ENCODE results near the gene SAFB2.
"Not testable (repeated sequence)": the region's sequence is repeated elsewhere in the genome, so short reads cannot be mapped to it uniquely, and the experiment has no call there.

The SAFB2 gene

DNA sequence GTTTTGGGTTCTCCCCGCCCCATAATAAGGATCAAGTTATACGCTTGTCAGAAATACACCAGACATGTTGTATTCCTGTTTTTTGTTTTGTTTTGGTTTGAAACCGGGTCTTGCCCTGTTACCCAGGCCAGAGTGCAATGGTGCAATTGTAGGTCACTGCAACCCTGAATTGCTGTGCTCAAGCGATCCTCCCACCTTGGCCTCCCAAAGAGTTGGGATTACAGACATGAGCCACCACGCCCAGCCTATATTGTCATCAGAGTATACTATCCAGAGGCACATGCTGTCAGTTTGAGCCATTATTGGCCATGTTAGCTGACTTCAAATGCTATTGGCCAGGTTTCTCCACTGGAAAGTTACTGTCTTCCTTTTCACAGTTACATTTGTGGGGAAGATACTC lies 10.1 kb upstream of the SAFB2 start:
- DNase-seq (ENCODE audit: low spot score): no peak

GRCh38 chr19:5632241-5632612 lies 9.7 kb upstream of the SAFB2 start:
- DNase-seq (ENCODE audit: low spot score): no peak

- no peak for DNase-seq (ENCODE audit: low spot score)
Observed at GRCh38 chr19:5631567-5632240, 9.1 kb upstream of the SAFB2 start.

GRCh38 chr19:5628919-5629481 lies 6.4 kb upstream of the SAFB2 start:
- DNase-seq (ENCODE audit: low spot score): no peak

DNA sequence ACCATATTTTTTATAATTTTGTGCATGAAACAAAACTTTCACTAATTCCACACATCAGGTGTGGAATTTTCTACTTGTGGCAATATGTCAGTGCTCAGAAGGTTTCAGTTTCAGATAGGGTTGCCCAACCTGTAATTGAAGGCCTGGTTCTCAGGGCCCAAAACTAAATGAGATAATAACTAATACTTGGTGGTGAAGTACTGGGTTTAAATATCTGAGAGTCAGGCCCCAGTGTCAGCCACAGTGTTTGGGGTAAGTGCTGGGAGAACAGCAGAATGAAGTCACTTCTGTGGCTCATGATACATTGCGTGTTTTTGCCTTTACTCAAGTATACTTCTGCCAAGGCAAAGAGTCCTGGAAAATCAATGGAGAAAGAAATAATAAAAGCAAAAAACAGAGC lies 5.9 kb upstream of the SAFB2 start:
- no peak for DNase-seq (ENCODE audit: low spot score)

GRCh38 chr19:5627395-5627904 lies 4.9 kb upstream of the SAFB2 start:
- DNase-seq (ENCODE audit: low spot score): no peak

- no peak for DNase-seq (ENCODE audit: low spot score)
Observed at GRCh38 chr19:5625641-5626040, 3.1 kb upstream of the SAFB2 start.

DNA sequence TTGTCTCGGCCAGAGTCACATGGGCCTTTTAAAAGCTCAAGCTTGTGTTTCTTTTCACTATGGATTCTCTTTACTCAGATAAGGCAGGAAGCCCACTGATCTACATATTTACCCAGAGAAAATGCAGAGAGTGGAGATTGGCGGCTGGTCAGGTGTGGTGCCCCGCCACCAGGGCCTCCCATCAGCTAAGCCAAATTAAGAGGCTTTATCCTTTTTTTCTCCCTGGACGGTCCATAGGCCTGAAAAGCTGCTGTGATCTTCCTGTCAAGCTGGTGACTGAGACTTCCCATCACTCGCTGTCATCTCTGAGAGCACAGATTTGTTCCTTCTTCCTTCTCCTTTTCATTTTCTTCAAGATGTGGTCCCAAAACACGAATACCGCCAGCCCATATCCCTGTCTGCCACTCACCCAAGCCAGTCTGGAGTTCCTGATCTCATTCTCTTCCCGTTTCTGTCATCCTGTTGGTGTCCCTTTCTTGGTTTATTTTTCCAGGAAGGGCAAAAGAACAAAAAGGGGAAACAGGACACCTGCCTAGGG lies 2.2 kb upstream of the SAFB2 start:
- no peak for DNase-seq (ENCODE audit: low spot score)

GRCh38 chr19:5624018-5624663 lies 1.6 kb upstream of the SAFB2 start:
- no peak for DNase-seq (ENCODE audit: low spot score)

DNA sequence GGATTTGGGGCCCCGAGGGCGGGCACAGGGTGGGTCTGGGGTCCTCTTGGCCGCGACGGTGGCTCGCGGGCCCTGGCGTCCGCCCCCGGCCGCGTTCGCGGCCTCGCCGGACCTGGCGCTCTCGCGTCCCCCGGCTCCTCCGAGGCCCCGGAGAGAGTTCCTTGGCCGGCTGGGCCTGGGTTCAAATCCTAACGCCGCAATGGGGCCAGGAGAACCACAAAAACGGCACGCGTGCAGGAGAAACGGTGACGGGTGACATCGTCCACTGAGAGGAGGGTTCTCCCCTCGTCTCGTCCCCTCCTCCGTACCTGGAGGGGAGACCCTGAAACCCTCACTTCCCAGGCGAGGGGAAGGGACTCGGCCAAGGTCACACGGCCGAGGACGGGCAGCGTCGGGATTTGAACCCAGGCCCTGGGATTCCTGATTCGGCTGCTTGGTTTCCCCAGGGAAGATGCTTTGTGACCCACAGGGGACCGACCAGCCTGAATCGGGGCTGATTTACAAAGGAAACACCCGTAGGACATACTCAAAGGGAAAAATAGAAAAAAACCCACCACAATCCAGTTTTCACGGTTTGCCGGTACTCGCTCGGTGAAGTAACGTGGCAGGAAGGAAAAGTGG lies 931 bp upstream of the SAFB2 start:
- DNase-seq (ENCODE audit: low spot score): no peak

DNA sequence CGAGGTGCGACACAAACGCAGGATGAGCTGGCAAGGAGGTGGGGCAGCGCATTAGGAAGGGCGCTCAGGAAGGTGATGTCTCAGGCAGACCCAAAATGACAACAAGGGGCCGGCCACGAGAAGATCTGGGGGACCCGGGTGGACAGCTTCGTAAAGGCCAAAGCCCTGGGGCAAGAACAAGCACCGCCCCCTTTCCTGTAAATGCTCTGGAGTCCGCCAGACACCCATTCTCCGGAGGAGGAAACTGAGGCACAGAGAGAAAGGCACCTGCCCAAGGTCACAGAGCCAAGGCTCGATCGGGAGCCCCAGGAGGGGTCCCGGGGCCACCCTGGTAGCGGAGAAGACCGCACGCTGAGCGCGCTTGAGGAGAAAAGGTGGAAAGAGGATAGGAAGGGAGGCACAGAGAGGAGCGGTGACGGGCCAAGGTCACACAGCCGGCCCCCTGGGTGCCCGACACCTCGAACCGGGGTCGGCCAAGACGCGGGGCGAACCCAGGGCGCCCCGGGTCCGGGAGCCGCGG lies 571 bp downstream of the SAFB2 start:
- no peak for DNase-seq (ENCODE audit: low spot score)

DNA sequence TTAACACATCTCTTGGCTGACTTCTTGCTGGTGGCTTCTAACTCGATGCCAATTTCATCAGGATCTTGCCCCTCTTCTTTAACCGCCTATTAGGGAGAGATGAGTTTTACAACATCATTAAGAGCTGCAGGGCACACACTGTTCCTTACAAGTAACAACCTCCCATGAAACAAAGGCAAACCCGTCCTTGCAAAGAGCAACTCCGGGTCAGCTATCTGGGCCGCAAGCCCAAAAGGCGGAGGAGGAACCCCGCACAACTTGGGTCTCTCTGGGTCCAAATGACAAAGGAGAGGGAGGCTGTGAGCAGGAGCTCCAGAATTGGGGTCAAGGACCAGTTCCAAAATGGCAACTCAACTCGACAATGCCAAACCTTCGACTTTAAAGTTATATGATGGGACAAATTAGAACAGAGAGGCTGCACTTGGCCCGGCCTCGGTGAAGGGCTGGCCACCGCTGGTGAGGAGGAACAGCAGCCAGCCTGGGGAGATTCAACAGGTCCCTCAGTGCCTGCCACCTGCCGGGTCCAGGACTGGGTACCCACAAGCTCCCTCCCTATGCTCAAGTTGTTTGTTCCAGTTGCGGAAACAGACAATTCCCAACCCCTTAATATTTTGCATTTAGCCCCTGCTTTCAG lies 1.1 kb downstream of the SAFB2 start:
- DNase-seq (ENCODE audit: low spot score): no peak

DNA sequence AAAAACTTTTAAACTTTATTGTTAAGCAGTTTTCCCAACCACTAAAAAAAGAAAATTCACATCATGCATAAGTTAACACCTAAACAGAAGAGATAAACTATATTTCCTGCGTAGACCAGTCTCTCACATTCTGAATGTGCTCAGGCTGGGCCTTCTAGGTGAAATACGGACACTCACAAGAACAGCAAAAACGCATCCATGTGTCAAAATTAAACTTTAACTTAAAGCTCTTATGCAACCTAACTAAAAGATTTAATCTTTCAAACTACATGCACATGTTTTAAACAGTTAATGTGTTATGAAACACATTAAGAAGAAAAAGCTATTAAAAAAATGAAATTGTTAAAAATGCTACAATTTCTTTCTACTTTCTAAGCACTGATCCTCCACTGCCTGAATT lies 2.6 kb downstream of the SAFB2 start:
- no peak for DNase-seq (ENCODE audit: low spot score)

DNA sequence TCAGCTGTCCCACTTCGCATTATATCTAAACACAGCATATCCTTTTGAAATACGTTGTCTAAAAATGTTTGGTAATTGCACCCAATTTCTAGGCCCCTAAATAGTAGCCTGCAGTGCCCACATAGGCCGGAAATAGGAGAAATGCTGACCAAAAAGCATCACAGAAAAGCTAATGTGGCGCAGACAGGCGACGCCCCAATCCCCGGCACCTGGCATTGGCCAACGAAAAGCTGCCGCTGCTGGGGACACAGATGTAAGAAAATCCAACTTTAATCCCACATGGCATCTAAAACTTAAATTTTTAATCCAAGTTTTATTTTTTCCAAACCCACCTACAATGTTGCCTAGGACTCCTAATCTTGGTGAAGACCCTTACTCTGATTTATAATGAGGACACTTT lies 4.0 kb downstream of the SAFB2 start:
- no peak for DNase-seq (ENCODE audit: low spot score)

- no peak for DNase-seq (ENCODE audit: low spot score)
Observed at GRCh38 chr19:5617080-5617479, 5.5 kb downstream of the SAFB2 start.

DNA sequence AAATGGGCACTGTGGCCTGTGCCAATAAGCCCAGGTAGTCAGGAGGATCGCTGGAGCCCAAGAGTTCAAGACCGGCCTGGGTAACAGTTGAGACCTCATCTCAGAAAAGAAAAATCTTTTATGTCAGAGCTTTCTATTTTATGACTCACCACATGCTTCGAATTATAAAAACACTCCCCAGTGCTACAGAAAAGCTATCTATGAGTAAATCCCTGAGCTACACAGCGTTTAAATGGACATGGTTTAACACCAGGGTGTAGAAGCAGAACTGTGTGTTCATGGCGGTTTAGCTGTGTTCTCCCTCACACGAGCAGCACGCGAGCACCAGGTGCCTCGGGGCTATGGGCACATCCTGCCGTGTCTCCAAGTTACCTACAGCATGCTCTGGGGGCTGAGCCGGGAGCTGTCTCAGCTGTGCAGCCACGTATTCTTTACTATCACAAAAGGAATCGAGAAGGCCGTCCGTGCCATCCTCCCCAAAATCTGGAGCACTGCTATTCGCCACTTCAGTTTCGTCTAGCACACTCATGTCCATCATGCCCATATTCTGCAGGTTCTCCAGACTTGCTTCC lies 6.7 kb downstream of the SAFB2 start:
- no peak for DNase-seq (ENCODE audit: low spot score)

- no peak for DNase-seq (ENCODE audit: low spot score)
Observed at GRCh38 chr19:5612891-5613865, 9.4 kb downstream of the SAFB2 start.

GRCh38 chr19:5609881-5610448 lies 12.6 kb downstream of the SAFB2 start:
- DNase-seq (ENCODE audit: low spot score): no peak

DNA sequence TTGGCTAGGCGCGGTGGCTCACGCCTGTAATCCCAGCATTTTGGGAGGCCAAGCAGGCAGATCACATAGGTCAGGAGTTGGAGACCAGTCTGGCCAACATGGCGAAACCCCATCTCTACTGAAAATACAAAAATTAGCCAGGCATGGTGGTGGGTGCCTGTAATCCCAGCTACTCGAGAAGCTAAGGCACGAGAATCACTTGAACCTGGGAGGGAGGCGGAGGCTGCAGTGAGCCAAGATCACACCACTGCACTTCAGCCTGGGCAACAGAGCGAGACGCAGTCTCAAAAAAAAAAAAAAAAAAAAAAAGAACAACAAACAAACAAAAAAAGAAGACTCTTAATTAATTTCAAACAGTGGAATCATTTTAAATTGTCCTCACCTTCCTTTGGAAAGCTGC lies 13.8 kb downstream of the SAFB2 start:
- not testable (repeated sequence) for DNase-seq (ENCODE audit: low spot score)

- no peak for DNase-seq (ENCODE audit: low spot score)
Observed at GRCh38 chr19:5608291-5608690, 14.3 kb downstream of the SAFB2 start.
